C4-2B (cell line): ENCODE measurements around the gene USP2.

ENCODE experiments used
- CTCF ChIP-seq: fragments of 450-650 bp; conservative IDR thresholded peaks from 2 replicates; pipeline ENCODE4 v1.5.1; 2017; ENCODE audit warnings: mild to moderate bottlenecking
- ZFX ChIP-seq: fragments of 450-650 bp; IDR thresholded peaks from 2 replicates; pipeline ENCODE4 v1.6.1; 2017

- TF ChIP-seq CTCF (no peak), ZFX (no peak)
Measured at GRCh38 chr11:119336744-119337469, 44.6 kb downstream of the USP2 start.
